Neural cell (in vitro differentiated cells): ENCODE results near the gene CACNA1I. TPM values are rescaled to one million over a fixed set of nuclear protein-coding genes. Genes with fewer than 3 reads are reported as not detected.

Experiments used
- H2AFZ ChIP-seq: fragments of 200-600, 300-800 bp; sonication (generic), shearing (Covaris generic); 2 replicates; pipeline ENCODE4 v1.6.0; 2014; ENCODE audit warnings: low read depth, mild to moderate bottlenecking, antibody characterized with exemption, low read length, moderate library complexity
- H3F3A ChIP-seq: fragments of 200-600 bp; shearing (Covaris generic); 2 replicates; pipeline ENCODE4 v1.6.1; 2016; ENCODE audit warnings: mild to moderate bottlenecking, moderate library complexity, mixed read lengths, antibody characterized with exemption, low read length; ENCODE audit not compliant: insufficient read depth, poor library complexity, severe bottlenecking
- H3K27ac ChIP-seq: fragments of 200-600, 300-800 bp; sonication (generic), shearing (Covaris generic); 2 replicates; pipeline ENCODE4 v1.5.1; 2014; ENCODE audit warnings: mild to moderate bottlenecking, low read length, moderate library complexity
- H3K27me3 ChIP-seq: fragments of 300-800, 200-600 bp; sonication (generic), shearing (Covaris generic); 2 replicates; pipeline ENCODE4 v1.6.0; 2014; ENCODE audit warnings: mild to moderate bottlenecking, low read depth, low read length, moderate library complexity; ENCODE audit not compliant: insufficient read depth
- H3K36me3 ChIP-seq: fragments of 300-800, 200-600 bp; sonication (generic), shearing (Covaris generic); 2 replicates; pipeline ENCODE4 v1.5.1; 2014; ENCODE audit warnings: mild to moderate bottlenecking, antibody characterized with exemption, low read length, moderate library complexity; ENCODE audit not compliant: insufficient read depth
- H3K4me2 ChIP-seq: fragments of 300-800, 200-600 bp; sonication (generic), shearing (Covaris generic); 2 replicates; pipeline ENCODE4 v1.6.0; 2014; ENCODE audit warnings: mild to moderate bottlenecking, low read length
- H3K4me3 ChIP-seq: fragments of 300-800, 200-600 bp; sonication (generic), shearing (Covaris generic); 2 replicates; pipeline ENCODE4 v1.5.1; 2014; ENCODE audit warnings: mild to moderate bottlenecking, low read length, moderate library complexity
- H3K79me2 ChIP-seq: fragments of 200-600 bp; shearing (Covaris generic); replicated peaks from 2 replicates; pipeline ENCODE4 v1.6.0; 2014; ENCODE audit warnings: mild to moderate bottlenecking, low read length, moderate library complexity; ENCODE audit not compliant: insufficient read depth
- H3K9ac ChIP-seq: fragments of 300-800, 200-600 bp; sonication (generic), shearing (Covaris generic); 2 replicates; pipeline ENCODE4 v1.6.1; 2016; ENCODE audit warnings: mild to moderate bottlenecking, low read length, mixed read lengths
- H3K9me2 ChIP-seq: fragments of 200-600 bp; shearing (Covaris generic); 2 replicates; pipeline ENCODE4 v1.6.1; 2016; ENCODE audit warnings: mild to moderate bottlenecking, low read length, mixed read lengths; ENCODE audit not compliant: insufficient read depth
- H3K9me3 ChIP-seq: fragments of 200-600, 300-800 bp; sonication (generic), shearing (Covaris generic); 2 replicates; pipeline ENCODE4 v1.6.1; 2016; ENCODE audit warnings: mild to moderate bottlenecking, mixed run types, low read length, moderate library complexity, mixed read lengths
- H4K20me1 ChIP-seq: fragments of 200-600 bp; shearing (Covaris generic); 2 replicates; pipeline ENCODE4 v1.6.1; 2016; ENCODE audit warnings: mild to moderate bottlenecking, mixed run types; ENCODE audit not compliant: insufficient read depth
- CTCF ChIP-seq: fragments of 450-650 bp; IDR thresholded peaks from 2 replicates; pipeline ENCODE4 v1.5.1; 2014; ENCODE audit warnings: antibody characterized with exemption, mild to moderate bottlenecking, moderate library complexity; ENCODE audit not compliant: poor library complexity, severe bottlenecking
- EP300 ChIP-seq: fragments of 450-650 bp; conservative IDR thresholded peaks from 2 replicates; pipeline ENCODE4 v1.6.1; 2014; ENCODE audit warnings: antibody characterized with exemption, mild to moderate bottlenecking, moderate library complexity; ENCODE audit not compliant: poor library complexity, severe bottlenecking
- EZH2 ChIP-seq: fragments of 200-600, 300-800 bp; shearing (Covaris generic), sonication (generic); IDR thresholded peaks from 2 replicates; pipeline ENCODE4 v1.6.1; 2014; ENCODE audit warnings: antibody characterized with exemption, low read length, borderline replicate concordance, mild to moderate bottlenecking; ENCODE audit not compliant: insufficient read depth, poor library complexity, severe bottlenecking
- MXI1 ChIP-seq: fragments of 450-650 bp; conservative IDR thresholded peaks from 2 replicates; pipeline ENCODE4 v1.6.1; 2014; ENCODE audit warnings: antibody characterized with exemption, mild to moderate bottlenecking; ENCODE audit not compliant: poor library complexity, severe bottlenecking
- POLR2AphosphoS5 ChIP-seq: IDR thresholded peaks from 2 replicates; pipeline ENCODE4 v1.6.1; 2012
- RAD21 ChIP-seq: fragments of 450-650 bp; conservative IDR thresholded peaks from 2 replicates; pipeline ENCODE4 v1.6.1; 2014; ENCODE audit warnings: antibody characterized with exemption, mild to moderate bottlenecking, moderate library complexity
- REST ChIP-seq: IDR thresholded peaks from 2 replicates; pipeline ENCODE4 v1.6.1; 2012; ENCODE audit warnings: borderline replicate concordance
- SMC3 ChIP-seq: fragments of 450-650 bp; conservative IDR thresholded peaks from 2 replicates; pipeline ENCODE4 v1.6.1; 2014; ENCODE audit warnings: antibody characterized with exemption, mild to moderate bottlenecking, moderate library complexity; ENCODE audit not compliant: poor library complexity
- TAF1 ChIP-seq: IDR thresholded peaks from 2 replicates; pipeline ENCODE4 v1.6.1; 2012; ENCODE audit warnings: low read depth
- polyA plus RNA-seq: library from polyadenylated mRNA; depleted of rRNA; stranded (reverse); fragments of >200 nt; gene quantifications from 2 replicates; pipeline ENCODE4 v1.2.3, GENCODE V29; 2014

The CACNA1I gene
- polyA plus RNA-seq, 1 donor from 2014 or later = 1.9 TPM

- Histone ChIP-seq H2AFZ (no peak overlapping the region), H3K9me3 (no peaks in the 10 kb centered on the region), H3K79me2 (no peaks in the 10 kb centered on the region), H4K20me1 (no peaks in the 10 kb centered on the region), H3K4me2 (no peak overlapping the region), H3K4me3 (no peak overlapping the region), H3K9me2 (no peaks in the 10 kb centered on the region), H3K27ac (no peak overlapping the region), H3K9ac (no peak overlapping the region), H3K27me3 (no peaks in the 10 kb centered on the region), H3K36me3 (no peaks in the 10 kb centered on the region), H3F3A (no peaks in the 10 kb centered on the region)
- no peak for TF ChIP-seq EZH2
- no peak for TF ChIP-seq MXI1
- TF ChIP-seq TAF1 = no peak
- no peak for TF ChIP-seq CTCF
- no peak for TF ChIP-seq SMC3
- TF ChIP-seq RAD21 = no peak
- no peak for TF ChIP-seq EP300
- TF ChIP-seq POLR2AphosphoS5 = no peak
- TF ChIP-seq REST = no peak
Measured at GRCh38 chr22:39681038-39681861, 110.7 kb downstream of the CACNA1I start.

- no peak overlapping the region for H2AFZ ChIP-seq
- no peak overlapping the region for H3K27ac ChIP-seq
- H3K36me3 ChIP-seq = no peaks in the 10 kb centered on the region
Measured at GRCh38 chr22:39682994-39683393, 112.4 kb downstream of the CACNA1I start.

More at GRCh38 chr22:39682994-39683393, 112.4 kb downstream of the CACNA1I start:
- H3F3A ChIP-seq = no peaks in the 10 kb centered on the region
- TF ChIP-seq EZH2 = no peak
- TF ChIP-seq POLR2AphosphoS5 = no peak
- TF ChIP-seq EP300 = no peak
- TF ChIP-seq MXI1 = no peak
- no peak for TF ChIP-seq CTCF
- TF ChIP-seq SMC3 = no peak
- TF ChIP-seq TAF1 = no peak
- TF ChIP-seq REST = no peak
- TF ChIP-seq RAD21 = no peak
- H3K9me2 ChIP-seq = no peaks in the 10 kb centered on the region
- H3K79me2 ChIP-seq = no peaks in the 10 kb centered on the region
- H3K27me3 ChIP-seq = no peaks in the 10 kb centered on the region
- H3K9ac ChIP-seq = no peak overlapping the region
- H3K4me3 ChIP-seq = no peak overlapping the region
- no peaks in the 10 kb centered on the region for H3K9me3 ChIP-seq
- H3K4me2 ChIP-seq = no peak overlapping the region
- no peaks in the 10 kb centered on the region for H4K20me1 ChIP-seq
